H9 (cell line): Measurements from ENCODE around the gene TRMT1. TPM values are rescaled to one million over a fixed set of nuclear protein-coding genes. Genes with fewer than 3 reads are reported as not detected.

Experiments
- DNase-seq: peaks from one replicate; pipeline ENCODE4 v3.0.0-alpha.2; 2017
- H2AFZ ChIP-seq: one replicate; pipeline ENCODE4 v1.6.1; 2013; ENCODE audit warnings: mild to moderate bottlenecking, low read length, control low read depth, moderate library complexity
- H2AK5ac ChIP-seq: 2 replicates; pipeline ENCODE4 v1.6.1; 2013; ENCODE audit warnings: low read length, control low read depth, mixed read lengths; ENCODE audit not compliant: insufficient read length
- H2BK120ac ChIP-seq: one replicate; pipeline ENCODE4 v1.6.1; 2013; ENCODE audit warnings: low read depth, mild to moderate bottlenecking, low read length, control low read depth, inconsistent platforms; ENCODE audit not compliant: poor library complexity, severe bottlenecking
- H2BK12ac ChIP-seq: 2 replicates; pipeline ENCODE4 v1.6.1; 2013; ENCODE audit warnings: low read length, control low read depth, mixed read lengths, low read depth; ENCODE audit not compliant: insufficient read length
- H2BK15ac ChIP-seq: 2 replicates; pipeline ENCODE4 v1.6.1; 2013; ENCODE audit warnings: low read depth, low read length, control low read depth
- H2BK20ac ChIP-seq: one replicate; pipeline ENCODE4 v1.6.1; 2013; ENCODE audit warnings: low read depth, mild to moderate bottlenecking, low read length, control low read depth, inconsistent platforms; ENCODE audit not compliant: poor library complexity, severe bottlenecking
- H2BK5ac ChIP-seq: 2 replicates; pipeline ENCODE4 v1.6.1; 2013; ENCODE audit warnings: low read length, control low read depth, mixed read lengths; ENCODE audit not compliant: insufficient read length
- H3K14ac ChIP-seq: 2 replicates; pipeline ENCODE4 v1.6.1; 2013; ENCODE audit warnings: low read length, control low read depth; ENCODE audit not compliant: insufficient read depth
- H3K18ac ChIP-seq: 2 replicates; pipeline ENCODE4 v1.6.1; 2013; ENCODE audit warnings: low read depth, mild to moderate bottlenecking, mixed read lengths, low read length, control low read depth; ENCODE audit not compliant: insufficient read length
- H3K23ac ChIP-seq: 2 replicates; pipeline ENCODE4 v1.6.1; 2013; ENCODE audit warnings: low read length, control low read depth, mixed read lengths, low read depth; ENCODE audit not compliant: insufficient read length
- H3K23me2 ChIP-seq: 2 replicates; pipeline ENCODE4 v1.6.1; 2013; ENCODE audit warnings: low read depth, mild to moderate bottlenecking, mixed read lengths, low read length, control low read depth; ENCODE audit not compliant: insufficient read length, poor library complexity, severe bottlenecking
- H3K27ac ChIP-seq: 2 replicates; pipeline ENCODE4 v1.5.1; 2013; ENCODE audit warnings: low read length, control low read depth, mixed read lengths, low read depth; ENCODE audit not compliant: insufficient read length
- H3K27me3 ChIP-seq: 2 replicates; pipeline ENCODE4 v1.6.1; 2013; ENCODE audit warnings: low read length, control low read depth, inconsistent platforms; ENCODE audit not compliant: insufficient read depth
- H3K4ac ChIP-seq: 2 replicates; pipeline ENCODE4 v1.6.1; 2013; ENCODE audit warnings: low read depth, mild to moderate bottlenecking, control low read depth, inconsistent platforms, low read length, moderate library complexity
- H3K4me1 ChIP-seq: 2 replicates; pipeline ENCODE4 v1.6.1; 2013; ENCODE audit warnings: low read length, control low read depth, inconsistent platforms; ENCODE audit not compliant: insufficient read depth
- H3K4me2 ChIP-seq: 2 replicates; pipeline ENCODE4 v1.6.1; 2013; ENCODE audit warnings: low read length, control low read depth, mixed read lengths; ENCODE audit not compliant: insufficient read length, insufficient read depth
- H3K56ac ChIP-seq: 2 replicates; pipeline ENCODE4 v1.6.1; 2013; ENCODE audit warnings: low read depth, mild to moderate bottlenecking, mixed read lengths, low read length, control low read depth; ENCODE audit not compliant: insufficient read length
- H3K79me1 ChIP-seq: 2 replicates; pipeline ENCODE4 v1.6.1; 2013; ENCODE audit warnings: low read depth, mild to moderate bottlenecking, moderate library complexity, low read length, control low read depth, inconsistent platforms; ENCODE audit not compliant: insufficient read depth, poor library complexity, severe bottlenecking
- H3K79me2 ChIP-seq: 2 replicates; pipeline ENCODE4 v1.6.1; 2013; ENCODE audit warnings: low read length, control low read depth, inconsistent platforms; ENCODE audit not compliant: insufficient read depth
- H3K9ac ChIP-seq: 2 replicates; pipeline ENCODE4 v1.6.1; 2013; ENCODE audit warnings: low read length, control low read depth, mixed read lengths; ENCODE audit not compliant: insufficient read length; ENCODE audit errors: extremely low read depth
- H3K9me3 ChIP-seq: one replicate; pipeline ENCODE4 v1.6.1; 2013; ENCODE audit warnings: low read depth, low read length, inconsistent platforms; ENCODE audit not compliant: control insufficient read depth
- H3T11ph ChIP-seq: one replicate; pipeline ENCODE4 v1.6.1; 2013; ENCODE audit warnings: mild to moderate bottlenecking, low read length, control low read depth, inconsistent platforms
- H4K20me1 ChIP-seq: one replicate; pipeline ENCODE4 v1.6.1; 2013; ENCODE audit not compliant: control insufficient read depth, insufficient read length, insufficient read depth
- H4K5ac ChIP-seq: 2 replicates; pipeline ENCODE4 v1.6.1; 2013; ENCODE audit warnings: low read depth, mild to moderate bottlenecking, mixed read lengths, low read length, control low read depth; ENCODE audit not compliant: insufficient read length
- H4K8ac ChIP-seq: replicated peaks from 2 replicates; pipeline ENCODE4 v1.6.1; 2013; ENCODE audit warnings: low read length, control low read depth, mixed read lengths, low read depth; ENCODE audit not compliant: insufficient read length
- H4K91ac ChIP-seq: 2 replicates; pipeline ENCODE4 v1.6.1; 2013; ENCODE audit warnings: low read depth, mild to moderate bottlenecking, moderate library complexity, mixed read lengths, low read length, control low read depth; ENCODE audit not compliant: insufficient read length
- H3K27ac Mint-ChIP-seq, 3 experiments: 2 replicates in 2 of 3; 3 replicates in 1 of 3; pipeline ENCODE4 v1.8.0; 2020 to 2021; ENCODE audit warnings: mixed read lengths in 3 of 3, mild to moderate bottlenecking in 1 of 3, moderate library complexity in 1 of 3
- H3K27me3 Mint-ChIP-seq: 2 replicates; pipeline ENCODE4 v1.8.0; 2021; ENCODE audit warnings: low read depth, mild to moderate bottlenecking, moderate library complexity, mixed read lengths
- H3K36me3 Mint-ChIP-seq, 3 experiments: 2 replicates in 2 of 3; 3 replicates in 1 of 3; pipeline ENCODE4 v1.8.0; 2020 to 2021; ENCODE audit warnings: low read depth in 3 of 3, mixed read lengths in 3 of 3; ENCODE audit not compliant: insufficient read depth in 1 of 3
- H3K4me1 Mint-ChIP-seq, 2 experiments: 2 replicates each; pipeline ENCODE4 v1.8.0; 2020; ENCODE audit warnings: mixed read lengths in 2 of 2
- H3K4me3 Mint-ChIP-seq, 2 experiments: 2 replicates in 1 of 2; 3 replicates in 1 of 2; pipeline ENCODE4 v1.8.0; 2020 to 2021; ENCODE audit warnings: mild to moderate bottlenecking in 2 of 2, mixed read lengths in 2 of 2, moderate library complexity in 1 of 2
- H3K9me3 Mint-ChIP-seq, 2 experiments: 2 replicates in 1 of 2; 3 replicates in 1 of 2; pipeline ENCODE4 v1.8.0; 2020; ENCODE audit warnings: mild to moderate bottlenecking in 2 of 2, mixed read lengths in 2 of 2, moderate library complexity in 1 of 2
- CTCF ChIP-seq: fragments of 200-600 bp; sonication (generic); conservative IDR thresholded peaks from 3 replicates; pipeline ENCODE4 v1.8.0; 2021; ENCODE audit warnings: antibody characterized with exemption, mild to moderate bottlenecking
- WGBS: extraction: QIAGEN DNeasy Blood & Tissue Kit; methylation state at CpG from one replicate; pipeline ENCODE4 v1.1.7; 2013; ENCODE audit warnings: missing lambda C conversion rate, low lambda C conversion rate, mixed read lengths; ENCODE audit not compliant: insufficient read length; ENCODE audit errors: extremely low coverage; 5-methylcytosine and 5-hydroxymethylcytosine counted together
- total RNA-seq: library from RNA; stranded (reverse); gene quantifications from 2 replicates; pipeline ENCODE4 v1.2.1, GENCODE V29; 2021

TRMT1 gene
- total RNA-seq, 1 experiment from 2014 or later, result 95.7 TPM

GRCh38 chr19:13162724-13163608 is 46.4 kb upstream of the TRMT1 start:
- H3K4ac ChIP-seq, result peak overlapping the region; percentile 12; the same call in 1 of the 2 replicates
- H3K27me3 ChIP-seq, result no peaks in the 10 kb centered on the region
- H3K79me1 ChIP-seq, result no peaks in the 10 kb centered on the region
- no CpG with 5 or more reads among the region's 58 CpGs for WGBS
- peaks cover 15% of the 10 kb centered on the region for H3K23me2 ChIP-seq
- H3K9ac ChIP-seq, result peak overlapping the region; percentile 69
- H3K79me2 ChIP-seq, result no peaks in the 10 kb centered on the region
- H4K5ac ChIP-seq, result no peak overlapping the region
- DNase-seq, result peak; percentile 98
- no peak overlapping the region for H3K23ac ChIP-seq
- H2BK5ac ChIP-seq, result no peak overlapping the region
- no peak overlapping the region for H2BK20ac ChIP-seq
- Mint-ChIP-seq H3K27ac (peak overlapping the region; percentile 100), H3K9me3 (no peaks in the 10 kb centered on the region), H3K36me3 (no peaks in the 10 kb centered on the region), H3K27me3 (no peaks in the 10 kb centered on the region), H3K4me1 (peaks cover 36 to 44% of the 10 kb centered on the region in 2 experiments), H3K4me3 (peak overlapping the region; percentile 64 to 81)
- peak overlapping the region; percentile 29 for H4K91ac ChIP-seq
- peak overlapping the region; percentile 73; the same call in 1 of the 2 replicates for H3K14ac ChIP-seq
- H4K8ac ChIP-seq, result no peak overlapping the region
- no peak overlapping the region for H3K56ac ChIP-seq
- no peak overlapping the region for H2AFZ ChIP-seq
- TF ChIP-seq CTCF, result no peak
- H4K20me1 ChIP-seq, result no peaks in the 10 kb centered on the region
- no peak overlapping the region for H3T11ph ChIP-seq
- no peaks in the 10 kb centered on the region for H3K9me3 ChIP-seq
- H2BK12ac ChIP-seq, result peak overlapping the region; percentile 51
- no peak overlapping the region for H2BK15ac ChIP-seq
- peak overlapping the region; percentile 82 for H3K4me2 ChIP-seq
- peak overlapping the region; percentile 65 for H3K18ac ChIP-seq
- peak overlapping the region; percentile 8 for H2BK120ac ChIP-seq
- peak overlapping the region; percentile 84 for H3K27ac ChIP-seq
- peaks cover 7% of the 10 kb centered on the region; the same call in 1 of the 2 replicates for H3K4me1 ChIP-seq
- no peak overlapping the region for H2AK5ac ChIP-seq
